Mucosa of stomach (tissue), 1 donor: ENCODE measurements around the gene IFT57.
"Not testable (repeated sequence)": the region's sequence is repeated elsewhere in the genome, so short reads cannot be mapped to it uniquely, and the experiment has no call there.

Source experiments
- H3K27me3 ChIP-seq: one replicate; pipeline ENCODE4 v1.7.0; 2013; ENCODE audit warnings: mild to moderate bottlenecking, low read length; ENCODE audit not compliant: control insufficient read depth, insufficient read depth
- H3K36me3 ChIP-seq: one replicate; pipeline ENCODE4 v1.7.0; 2013; ENCODE audit warnings: low read length; ENCODE audit not compliant: control insufficient read depth, insufficient read depth
- H3K4me1 ChIP-seq: one replicate; pipeline ENCODE4 v1.7.0; 2013; ENCODE audit warnings: mild to moderate bottlenecking, low read length; ENCODE audit not compliant: control insufficient read depth, insufficient read depth
- H3K4me3 ChIP-seq: one replicate; pipeline ENCODE4 v1.7.0; 2013; ENCODE audit warnings: low read length
- H3K9ac ChIP-seq: one replicate; pipeline ENCODE4 v1.7.0; 2013; ENCODE audit warnings: mild to moderate bottlenecking, low read length, moderate library complexity
- H3K9me3 ChIP-seq: one replicate; pipeline ENCODE4 v1.7.0; 2013; ENCODE audit warnings: mild to moderate bottlenecking, low read length, moderate library complexity; ENCODE audit not compliant: control insufficient read depth
- donor health status: Pancreatic carcinoma.

The IFT57 gene

GRCh38 chr3:108221911-108222852, at the start of gene IFT57:
IFT57 (minus strand) TSS chr3:108222424; CDS start chr3:108222322, 102 bp downstream.
- peak within 1 kb of the TSS; percentile 89 for H3K9ac ChIP-seq
- H3K4me1 ChIP-seq = peaks cover 5% of the 10 kb centered on the region
- H3K4me3 ChIP-seq = peak within 1 kb of the TSS; percentile 92
- H3K9me3 ChIP-seq = no peaks in the 10 kb centered on the region
- H3K36me3 ChIP-seq = no peaks in the 10 kb centered on the region
- H3K27me3 ChIP-seq = no peaks in the 10 kb centered on the region

- Histone ChIP-seq H3K4me1 (no peaks in the 10 kb centered on the region), H3K27me3 (no peaks in the 10 kb centered on the region), H3K4me3 (no peak overlapping the region), H3K9ac (no peak overlapping the region), H3K9me3 (no peaks in the 10 kb centered on the region), H3K36me3 (no peaks in the 10 kb centered on the region)
Measured at GRCh38 chr3:108271626-108272025, 49.4 kb upstream of the IFT57 start.

- not testable (repeated sequence) for H3K9me3 ChIP-seq, H3K4me3 ChIP-seq, H3K27me3 ChIP-seq, H3K9ac ChIP-seq, H3K36me3 ChIP-seq, H3K4me1 ChIP-seq
Measured at GRCh38 chr3:108268235-108268634, 46.0 kb upstream of the IFT57 start.

GRCh38 chr3:108264534-108265298, 42.5 kb upstream of the IFT57 start:
- not testable (repeated sequence) for H3K4me3 ChIP-seq, H3K4me1 ChIP-seq, H3K27me3 ChIP-seq

GRCh38 chr3:108255131-108255530, 32.9 kb upstream of the IFT57 start:
- Histone ChIP-seq H3K27me3 (no peaks in the 10 kb centered on the region), H3K4me1 (peaks cover 7% of the 10 kb centered on the region), H3K9ac (no peak overlapping the region)

More at GRCh38 chr3:108264534-108265298, 42.5 kb upstream of the IFT57 start:
- not testable (repeated sequence) for H3K9me3 ChIP-seq, H3K36me3 ChIP-seq, H3K9ac ChIP-seq

GRCh38 chr3:108251844-108252243, 29.6 kb upstream of the IFT57 start:
- no peaks in the 10 kb centered on the region for H3K9me3 ChIP-seq
- H3K36me3 ChIP-seq = no peaks in the 10 kb centered on the region
- no peaks in the 10 kb centered on the region for H3K27me3 ChIP-seq
- H3K4me1 ChIP-seq = peaks cover 7% of the 10 kb centered on the region
- H3K9ac ChIP-seq = no peak overlapping the region
- no peak overlapping the region for H3K4me3 ChIP-seq

More at GRCh38 chr3:108255131-108255530, 32.9 kb upstream of the IFT57 start:
- no peak overlapping the region for H3K4me3 ChIP-seq
- H3K9me3 ChIP-seq = no peaks in the 10 kb centered on the region
- H3K36me3 ChIP-seq = no peaks in the 10 kb centered on the region

- no peak overlapping the region for H3K4me3 ChIP-seq
- H3K4me1 ChIP-seq = peaks cover 7% of the 10 kb centered on the region
- no peaks in the 10 kb centered on the region for H3K36me3 ChIP-seq
- no peaks in the 10 kb centered on the region for H3K27me3 ChIP-seq
- H3K9ac ChIP-seq = no peak overlapping the region
- no peaks in the 10 kb centered on the region for H3K9me3 ChIP-seq
Measured at GRCh38 chr3:108251265-108251664, 29.0 kb upstream of the IFT57 start.

- no peaks in the 10 kb centered on the region for H3K27me3 ChIP-seq
- no peak overlapping the region for H3K4me3 ChIP-seq
- H3K4me1 ChIP-seq = peaks cover 7% of the 10 kb centered on the region
- H3K9ac ChIP-seq = no peak overlapping the region
- H3K36me3 ChIP-seq = no peaks in the 10 kb centered on the region
- no peaks in the 10 kb centered on the region for H3K9me3 ChIP-seq
Measured at GRCh38 chr3:108250626-108251025, 28.4 kb upstream of the IFT57 start.

GRCh38 chr3:108243243-108243642, 21.0 kb upstream of the IFT57 start:
- H3K4me3 ChIP-seq = no peak overlapping the region
- H3K9me3 ChIP-seq = no peaks in the 10 kb centered on the region
- no peaks in the 10 kb centered on the region for H3K27me3 ChIP-seq
- H3K4me1 ChIP-seq = peaks cover 4% of the 10 kb centered on the region
- no peak overlapping the region for H3K9ac ChIP-seq
- H3K36me3 ChIP-seq = no peaks in the 10 kb centered on the region

- H3K9me3 ChIP-seq = no peaks in the 10 kb centered on the region
- H3K4me3 ChIP-seq = no peak overlapping the region
- H3K27me3 ChIP-seq = no peaks in the 10 kb centered on the region
- peaks cover 4% of the 10 kb centered on the region for H3K4me1 ChIP-seq
- no peak overlapping the region for H3K9ac ChIP-seq
- H3K36me3 ChIP-seq = no peaks in the 10 kb centered on the region
Measured at GRCh38 chr3:108242776-108243175, 20.6 kb upstream of the IFT57 start.

GRCh38 chr3:108241721-108242120, 19.5 kb upstream of the IFT57 start:
- no peaks in the 10 kb centered on the region for H3K9me3 ChIP-seq
- H3K27me3 ChIP-seq = no peaks in the 10 kb centered on the region
- H3K4me1 ChIP-seq = peaks cover 4% of the 10 kb centered on the region
- H3K4me3 ChIP-seq = no peak overlapping the region
- H3K9ac ChIP-seq = no peak overlapping the region
- H3K36me3 ChIP-seq = no peaks in the 10 kb centered on the region

GRCh38 chr3:108241146-108241545, 18.9 kb upstream of the IFT57 start:
- Histone ChIP-seq H3K4me1 (peaks cover 4% of the 10 kb centered on the region), H3K36me3 (no peaks in the 10 kb centered on the region), H3K27me3 (no peaks in the 10 kb centered on the region), H3K4me3 (no peak overlapping the region), H3K9ac (no peak overlapping the region), H3K9me3 (no peaks in the 10 kb centered on the region)
